Omental fat pad (tissue), 4 donors: ENCODE data around the gene RASSF4. TPM values are rescaled to one million over a fixed set of nuclear protein-coding genes. Genes with fewer than 3 reads are reported as not detected.

ENCODE experiments used
- ATAC-seq: fragments of 150-250 bp; one replicate; pipeline ENCODE4 v1.9.1; 2016; ENCODE audit warnings: mild to moderate bottlenecking, moderate library complexity; ENCODE audit not compliant: low FRiP score
- DNase-seq: peaks from one replicate; pipeline ENCODE4 v3.0.0-alpha.2; 2019; ENCODE audit warnings: low spot score
- CTCF ChIP-seq, 3 donors: fragments of 450-650 bp; IDR thresholded peaks; one replicate each; pipeline ENCODE4 v1.5.1; 2016 to 2017; ENCODE audit warnings: antibody characterized with exemption in 3 of 3, mild to moderate bottlenecking in 3 of 3, moderate library complexity in 2 of 3
- total RNA-seq, 4 donors: library from RNA; depleted of rRNA; stranded (reverse); fragments of >200 nt; gene quantifications; one replicate each; pipeline ENCODE4 v1.1.0, GENCODE V29; 2016

Gene RASSF4
- total RNA-seq, 4 donors from 2014 or later = 75.1 to 229 (median 142) TPM

GRCh38 chr10:44938956-44939355 lies 20.6 kb upstream of the RASSF4 start:
- ATAC-seq = no peak
- no peak for TF ChIP-seq CTCF (IDR thresholded peaks at IDR 0.05)
- DNase-seq = no peak

- no peak for DNase-seq
- no peak for TF ChIP-seq CTCF (IDR thresholded peaks at IDR 0.05)
- no peak for ATAC-seq
Observed at GRCh38 chr10:44939691-44940401, 19.8 kb upstream of the RASSF4 start.

GRCh38 chr10:44944354-44944753 lies 15.2 kb upstream of the RASSF4 start:
- no peak for DNase-seq
- no peak for ATAC-seq

GRCh38 chr10:44946205-44946604 lies 13.4 kb upstream of the RASSF4 start:
- peak; percentile 10 for DNase-seq
- no peak for TF ChIP-seq CTCF (IDR thresholded peaks at IDR 0.05)
- peak; percentile 44 for ATAC-seq

More at GRCh38 chr10:44944354-44944753, 15.2 kb upstream of the RASSF4 start:
- no peak for TF ChIP-seq CTCF (IDR thresholded peaks at IDR 0.05)

- no peak for TF ChIP-seq CTCF (IDR thresholded peaks at IDR 0.05)
- no peak for ATAC-seq
- peak; percentile 22 for DNase-seq
Observed at GRCh38 chr10:44947371-44948152, 12.0 kb upstream of the RASSF4 start.

GRCh38 chr10:44948642-44949041 lies 11.0 kb upstream of the RASSF4 start:
- ATAC-seq (no peak), DNase-seq (peak; percentile 1)
- TF ChIP-seq CTCF (IDR thresholded peaks at IDR 0.05) = no peak
